ENCODE results near the gene ALDH5A1.

Gene ALDH5A1

GRCh38 chr6:24522228-24523176 is 27.7 kb downstream of the ALDH5A1 start:
- no peak for DNase-seq (ENCODE audit: low read depth in 1 of 2, low spot score in 1 of 2)

- DNase-seq (ENCODE audit: low read depth in 1 of 2, low spot score in 1 of 2): no peak
Measured at GRCh38 chr6:24524329-24524728, 29.6 kb downstream of the ALDH5A1 start.

GRCh38 chr6:24524805-24525204 is 30.0 kb downstream of the ALDH5A1 start:
- DNase-seq (ENCODE audit: low read depth in 1 of 2, low spot score in 1 of 2): no peak

- DNase-seq (ENCODE audit: low read depth in 1 of 2, low spot score in 1 of 2): no peak
Measured at GRCh38 chr6:24529985-24530384, 35.2 kb downstream of the ALDH5A1 start.

GRCh38 chr6:24534329-24534728 is 39.6 kb downstream of the ALDH5A1 start:
- DNase-seq (ENCODE audit: low read depth in 1 of 2, low spot score in 1 of 2): no peak

- DNase-seq (ENCODE audit: low read depth in 1 of 2, low spot score in 1 of 2): no peak
Measured at GRCh38 chr6:24535210-24535609, 40.4 kb downstream of the ALDH5A1 start.

- no peak for DNase-seq (ENCODE audit: low read depth in 1 of 2, low spot score in 1 of 2)
Measured at GRCh38 chr6:24536466-24536865, 41.7 kb downstream of the ALDH5A1 start.

GRCh38 chr6:24537082-24537699 is 42.4 kb downstream of the ALDH5A1 start:
- DNase-seq (ENCODE audit: low read depth in 1 of 2, low spot score in 1 of 2): no peak

GRCh38 chr6:24537771-24538385 is 43.1 kb downstream of the ALDH5A1 start:
- no peak for DNase-seq (ENCODE audit: low read depth in 1 of 2, low spot score in 1 of 2)

GRCh38 chr6:24539416-24539815 is 44.6 kb downstream of the ALDH5A1 start:
- DNase-seq (ENCODE audit: low read depth in 1 of 2, low spot score in 1 of 2): no peak

- DNase-seq (ENCODE audit: low read depth in 1 of 2, low spot score in 1 of 2): no peak
Measured at GRCh38 chr6:24540197-24540596, 45.4 kb downstream of the ALDH5A1 start.

- no peak for DNase-seq (ENCODE audit: low read depth in 1 of 2, low spot score in 1 of 2)
Measured at GRCh38 chr6:24543683-24544082, 48.9 kb downstream of the ALDH5A1 start.

GRCh38 chr6:24545183-24545582 is 50.4 kb downstream of the ALDH5A1 start:
- DNase-seq (ENCODE audit: low read depth in 1 of 2, low spot score in 1 of 2): no peak

- no peak for DNase-seq (ENCODE audit: low read depth in 1 of 2, low spot score in 1 of 2)
Measured at GRCh38 chr6:24545691-24546090, 50.9 kb downstream of the ALDH5A1 start.

- DNase-seq (ENCODE audit: low read depth in 1 of 2, low spot score in 1 of 2): no peak
Measured at GRCh38 chr6:24546439-24546838, 51.7 kb downstream of the ALDH5A1 start.

GRCh38 chr6:24547243-24547642 is 52.5 kb downstream of the ALDH5A1 start:
- DNase-seq (ENCODE audit: low read depth in 1 of 2, low spot score in 1 of 2): no peak

GRCh38 chr6:24549158-24549557 is 54.4 kb downstream of the ALDH5A1 start:
- no peak for DNase-seq (ENCODE audit: low read depth in 1 of 2, low spot score in 1 of 2)

- no peak for DNase-seq (ENCODE audit: low read depth in 1 of 2, low spot score in 1 of 2)
Measured at GRCh38 chr6:24549674-24550353, 55.0 kb downstream of the ALDH5A1 start.

GRCh38 chr6:24551139-24551538 is 56.4 kb downstream of the ALDH5A1 start:
- no peak for DNase-seq (ENCODE audit: low read depth in 1 of 2, low spot score in 1 of 2)

- no peak for DNase-seq (ENCODE audit: low read depth in 1 of 2, low spot score in 1 of 2)
Measured at GRCh38 chr6:24554474-24554873, 59.7 kb downstream of the ALDH5A1 start.

GRCh38 chr6:24558516-24558915 is 63.7 kb downstream of the ALDH5A1 start:
- DNase-seq (ENCODE audit: low read depth in 1 of 2, low spot score in 1 of 2): no peak

Measured in stimulated activated CD4-positive, alpha-beta T cell treated with anti-CD3 and anti-CD28 coated beads, Interleukin-15, amount 100 ng/mL, for 1 hour (primary cell).